ENCODE data around the gene LRGUK. TPM values are rescaled to one million over a fixed set of nuclear protein-coding genes. Genes with fewer than 3 reads are reported as not detected.

LRGUK gene
- total and polyA plus RNA-seq, 2 donors (not counting 3 experiments of a cell fraction or from before 2014, with no cell fraction given) = 0.10 to 0.11 TPM

- TF ChIP-seq EZH2 (IDR thresholded peaks at IDR 0.05; ENCODE audit: borderline replicate concordance, low read depth, low read length, severe bottlenecking) (no peak), FOS (IDR thresholded peaks at IDR 0.05; ENCODE audit: borderline replicate concordance, insufficient read depth, low read length) (no peak)
- no peaks in the 10 kb centered on the region for H3K9me1 ChIP-seq (replicated peaks; ENCODE audit: control insufficient read depth, extremely low read depth, insufficient read depth, low read length)
- peaks cover 2 to 7% of the 10 kb centered on the region in 2 experiments for H3K27me3 ChIP-seq (ENCODE audit: control insufficient read depth in 2 of 2, insufficient read depth in 2 of 2, low read length in 2 of 2)
- no peak overlapping the region for H2AFZ ChIP-seq (ENCODE audit: low read depth, low read length)
- no peaks in the 10 kb centered on the region for H3K79me2 ChIP-seq (ENCODE audit: control insufficient read depth, insufficient read depth, low read length)
- FAIRE-seq (no peak), DNase-seq (ENCODE audit: low read depth, low spot score) (no peak)
- POLR2A ChIA-PET = no interaction called here
- no peak overlapping the region for H3K4me2 ChIP-seq (ENCODE audit: insufficient read depth, low read length)
- H3K36me3 ChIP-seq (ENCODE audit: control insufficient read depth in 2 of 2, extremely low read depth in 1 of 2, insufficient read depth in 2 of 2, low read length in 2 of 2) = no peaks in the 10 kb centered on the region
- no TSS peak for BruUV-seq (replicated peaks)
- no peak overlapping the region for H3K27ac ChIP-seq (ENCODE audit: insufficient read depth, low read depth, low read length)
- intact Hi-C loops (cut with micrococcal nuclease) (no loop called here), dilution Hi-C loops (cut with MboI; ENCODE audit: extremely low pct_ligation_motif_present, low sequenced_read_pairs) (no loop called here)
- CTCF ChIA-PET = interaction anchor here (1.3 kb wide), 1 partner anchor 120 kb away, joined by 3 read pairs; no protein-coding TSS in a partner anchor
- H3K4me3 ChIP-seq (replicated peaks in 1 of 3; ENCODE audit: insufficient read depth in 1 of 3, low read depth in 1 of 3, low read length in 3 of 3) = no peak overlapping the region
- H4K20me1 ChIP-seq (replicated peaks; ENCODE audit: control insufficient read depth, extremely low read depth, insufficient read depth, low read length) = no peaks in the 10 kb centered on the region
- no peak overlapping the region for H3K9ac ChIP-seq (replicated peaks; ENCODE audit: extremely low read depth, insufficient read depth, low read length)
- H3K9me3 ChIP-seq (replicated peaks; ENCODE audit: control insufficient read depth, insufficient read depth, low read length) = no peaks in the 10 kb centered on the region
- H3K4me1 ChIP-seq (ENCODE audit: control insufficient read depth, extremely low read depth, insufficient read depth, low read length) = no peaks in the 10 kb centered on the region
Measured at GRCh38 chr7:134167250-134167649, 40.1 kb downstream of the LRGUK start.

GRCh38 chr7:134167841-134168240 is 40.7 kb downstream of the LRGUK start:
- DNase-seq (ENCODE audit: low read depth, low spot score) = no peak
- Histone ChIP-seq H3K9me1 (replicated peaks; ENCODE audit: control insufficient read depth, extremely low read depth, insufficient read depth, low read length) (no peaks in the 10 kb centered on the region), H3K9me3 (replicated peaks; ENCODE audit: control insufficient read depth, insufficient read depth, low read length) (no peaks in the 10 kb centered on the region), H3K9ac (replicated peaks; ENCODE audit: extremely low read depth, insufficient read depth, low read length) (no peak overlapping the region), H4K20me1 (replicated peaks; ENCODE audit: control insufficient read depth, extremely low read depth, insufficient read depth, low read length) (no peaks in the 10 kb centered on the region), H3K4me1 (ENCODE audit: control insufficient read depth, extremely low read depth, insufficient read depth, low read length) (no peaks in the 10 kb centered on the region), H3K4me3 (replicated peaks in 1 of 3; ENCODE audit: insufficient read depth in 1 of 3, low read depth in 1 of 3, low read length in 3 of 3) (no peak overlapping the region), H3K27me3 (ENCODE audit: control insufficient read depth in 2 of 2, insufficient read depth in 2 of 2, low read length in 2 of 2) (peaks cover 2 to 7% of the 10 kb centered on the region in 2 experiments), H3K36me3 (ENCODE audit: control insufficient read depth in 2 of 2, extremely low read depth in 1 of 2, insufficient read depth in 2 of 2, low read length in 2 of 2) (no peaks in the 10 kb centered on the region), H3K4me2 (ENCODE audit: insufficient read depth, low read length) (no peak overlapping the region), H3K27ac (ENCODE audit: insufficient read depth, low read depth, low read length) (no peak overlapping the region), H2AFZ (ENCODE audit: low read depth, low read length) (no peak overlapping the region), H3K79me2 (ENCODE audit: control insufficient read depth, insufficient read depth, low read length) (no peaks in the 10 kb centered on the region)
- intact Hi-C loops (cut with micrococcal nuclease) (no loop called here), dilution Hi-C loops (cut with MboI; ENCODE audit: extremely low pct_ligation_motif_present, low sequenced_read_pairs) (no loop called here)
- POLR2A ChIA-PET = no interaction called here
- TF ChIP-seq POLR2AphosphoS5 (IDR thresholded peaks at IDR 0.05; ENCODE audit: insufficient read depth, low read depth, low read length) (no peak), JUN (IDR thresholded peaks at IDR 0.05; ENCODE audit: borderline replicate concordance, insufficient read depth, insufficient read length, low read depth) (no peak), EZH2 (IDR thresholded peaks at IDR 0.05; ENCODE audit: borderline replicate concordance, low read depth, low read length, severe bottlenecking) (no peak), GATA2 (IDR thresholded peaks at IDR 0.05; ENCODE audit: insufficient read depth, insufficient read length, low read depth, low read length) (no peak), FOS (IDR thresholded peaks at IDR 0.05; ENCODE audit: borderline replicate concordance, insufficient read depth, low read length) (no peak), MAX (IDR thresholded peaks at IDR 0.05; ENCODE audit: insufficient read depth, insufficient read length) (no peak), POLR2A (IDR thresholded peaks at IDR 0.05; ENCODE audit: low read depth, low read length) (no peak), MYC (IDR thresholded peaks at IDR 0.05; ENCODE audit: low read depth, low read length) (no peak), CTCF (IDR thresholded peaks at IDR 0.05; ENCODE audit: extremely low read depth in 1 of 2, insufficient read depth in 1 of 2, low read depth in 1 of 2, low read length in 2 of 2) (no peak)
- CTCF ChIA-PET = interaction anchor here (1.3 to 1.6 kb wide), 3 partner anchors 18 to 120 kb away, joined by 3 to 6 read pairs (median 4); no protein-coding TSS in a partner anchor
- BruUV-seq (replicated peaks) = no TSS peak
- FAIRE-seq = no peak
